Liver (tissue), 9 donors: ENCODE data around the gene PSMB2. TPM values are rescaled to one million over a fixed set of nuclear protein-coding genes. Genes with fewer than 3 reads are reported as not detected.

Experiments used
- DNase-seq: peaks from one replicate; pipeline ENCODE4 v3.0.0-alpha.2; 2017; ENCODE audit warnings: low spot score
- H3K27ac ChIP-seq, 2 donors: one replicate each; pipeline ENCODE4 v1.7.0; 2013; ENCODE audit warnings: inconsistent platforms in 2 of 2, low read length in 2 of 2, control low read depth in 1 of 2, low read depth in 1 of 2, mild to moderate bottlenecking in 1 of 2
- H3K27me3 ChIP-seq, 4 donors: one replicate each; pipeline versions ENCODE4 v1.6.1 to v1.7.0; 2013; ENCODE audit warnings: low read length in 3 of 4, inconsistent platforms in 1 of 4, mild to moderate bottlenecking in 1 of 4, moderate library complexity in 1 of 4; ENCODE audit not compliant: control insufficient read depth in 4 of 4, insufficient read depth in 4 of 4
- H3K36me3 ChIP-seq, 4 donors: one replicate each; pipeline versions ENCODE4 v1.6.1 to v1.7.0; 2013; ENCODE audit warnings: low read length in 3 of 4, mild to moderate bottlenecking in 3 of 4, low read depth in 1 of 4, moderate library complexity in 1 of 4; ENCODE audit not compliant: control insufficient read depth in 4 of 4, insufficient read depth in 3 of 4
- H3K4me1 ChIP-seq, 4 donors: one replicate each; pipeline versions ENCODE4 v1.6.1 to v1.7.0; 2013; ENCODE audit warnings: low read length in 3 of 4, mild to moderate bottlenecking in 3 of 4, moderate library complexity in 1 of 4; ENCODE audit not compliant: control insufficient read depth in 4 of 4, insufficient read depth in 4 of 4
- H3K4me3 ChIP-seq, 3 donors: one replicate each; pipeline versions ENCODE4 v1.6.1 to v1.7.0; 2013; ENCODE audit warnings: low read length in 3 of 3, control low read depth in 1 of 3, low read depth in 1 of 3, mild to moderate bottlenecking in 1 of 3
- H3K9ac ChIP-seq, 2 donors: one replicate each; pipeline ENCODE4 v1.7.0; 2013; ENCODE audit warnings: low read length in 2 of 2, mild to moderate bottlenecking in 2 of 2, moderate library complexity in 2 of 2, control low read depth in 1 of 2, low read depth in 1 of 2
- H3K9me3 ChIP-seq, 4 donors: one replicate each; pipeline versions ENCODE4 v1.6.1 to v1.7.0; 2013; ENCODE audit warnings: low read length in 3 of 4; ENCODE audit not compliant: control insufficient read depth in 4 of 4
- ATF3 ChIP-seq: IDR thresholded peaks from 2 replicates; pipeline ENCODE4 v1.6.1; 2016; ENCODE audit warnings: antibody characterized with exemption
- CTCF ChIP-seq: fragments of 150-350 bp; IDR thresholded peaks from 2 replicates; pipeline ENCODE4 v1.5.1; 2017; ENCODE audit warnings: improper control_type of control experiment, low read depth, low read length; ENCODE audit not compliant: missing input control
- EGR1 ChIP-seq, 2 donors: IDR thresholded peaks; 2 replicates each; pipeline ENCODE4 v1.6.1; 2016 to 2018; ENCODE audit warnings: antibody characterized with exemption in 2 of 2, low read depth in 2 of 2
- FOXA2 ChIP-seq: IDR thresholded peaks from 2 replicates; pipeline ENCODE4 v1.6.1; 2016; ENCODE audit warnings: antibody characterized with exemption
- GABPA ChIP-seq, 2 donors: IDR thresholded peaks in 1 of 2; conservative IDR thresholded peaks in 1 of 2; 2 replicates each; pipeline ENCODE4 v1.6.1; 2016; ENCODE audit warnings: antibody characterized with exemption in 2 of 2, mild to moderate bottlenecking in 1 of 2, moderate library complexity in 1 of 2
- HNF4A ChIP-seq, 2 donors: conservative IDR thresholded peaks; 2 replicates each; pipeline ENCODE4 v1.6.1; 2016; ENCODE audit warnings: antibody characterized with exemption in 2 of 2, mild to moderate bottlenecking in 2 of 2
- HNF4G ChIP-seq: IDR thresholded peaks from 2 replicates; pipeline ENCODE4 v1.6.1; 2016; ENCODE audit warnings: antibody characterized with exemption
- JUND ChIP-seq, 2 donors: IDR thresholded peaks; 2 replicates each; pipeline ENCODE4 v1.6.1; 2016; ENCODE audit warnings: antibody characterized with exemption in 2 of 2
- MAX ChIP-seq: IDR thresholded peaks from 2 replicates; pipeline ENCODE4 v1.6.1; 2016; ENCODE audit warnings: antibody characterized with exemption
- NR2F2 ChIP-seq: IDR thresholded peaks from 2 replicates; pipeline ENCODE4 v1.6.1; 2016; ENCODE audit warnings: antibody characterized with exemption
- RAD21 ChIP-seq, 2 donors: IDR thresholded peaks; 2 replicates each; pipeline ENCODE4 v1.6.1; 2016; ENCODE audit warnings: antibody characterized with exemption in 2 of 2, mild to moderate bottlenecking in 2 of 2
- RXRA ChIP-seq, 2 donors: IDR thresholded peaks; 2 replicates each; pipeline ENCODE4 v1.6.1; 2017 to 2018; ENCODE audit warnings: antibody characterized with exemption in 2 of 2, mild to moderate bottlenecking in 1 of 2
- SP1 ChIP-seq: IDR thresholded peaks from 2 replicates; pipeline ENCODE4 v1.6.1; 2018; ENCODE audit warnings: antibody characterized with exemption, mild to moderate bottlenecking
- TAF1 ChIP-seq: conservative IDR thresholded peaks from 2 replicates; pipeline ENCODE4 v1.6.1; 2016; ENCODE audit warnings: antibody characterized with exemption, mild to moderate bottlenecking
- YY1 ChIP-seq: IDR thresholded peaks from 2 replicates; pipeline ENCODE4 v1.6.1; 2016; ENCODE audit warnings: antibody characterized with exemption, mild to moderate bottlenecking
- ZBTB33 ChIP-seq: IDR thresholded peaks from 2 replicates; pipeline ENCODE4 v1.6.1; 2016; ENCODE audit warnings: antibody characterized with exemption
- WGBS: extraction: QIAGEN DNeasy Blood & Tissue Kit; methylation state at CpG from one replicate; pipeline ENCODE4 v1.1.7; 2013; 5-methylcytosine and 5-hydroxymethylcytosine counted together
- polyA plus RNA-seq, 2 donors: library from polyadenylated mRNA; stranded (reverse) in 1 of 2; unstranded in 1 of 2; fragments of 200-250 nt in 1 of 2; fragments of >200 nt in 1 of 2; fragmentation: Nextera tagmentation in 1 of 2; extraction: Ambion mirVana in 1 of 2; gene quantifications; one replicate each; pipeline versions ENCODE4 v1.2.1 to v1.2.3, GENCODE V29; 2013 to 2015
- total RNA-seq, 2 donors: library from RNA; depleted of rRNA; stranded (reverse); fragments of >200 nt; gene quantifications; one replicate each; pipeline ENCODE4 v1.2.3, GENCODE V29; 2014
- donor health status: healthy.
- donor health status: healthy.
- donor health status: healthy.
- donor health status: healthy.
- donor health status: healthy.

The PSMB2 gene
- total and polyA plus RNA-seq, 4 donors: 19.1 to 76.6 (median 40.8) TPM

GRCh38 chr1:35688161-35688560, 46.8 kb upstream of the PSMB2 start:
- H3K9ac ChIP-seq: no peak overlapping the region
- H3K9me3 ChIP-seq: no peaks in the 10 kb centered on the region
- TF ChIP-seq ZBTB33 (no peak), ATF3 (no peak), NR2F2 (no peak), TAF1 (no peak), YY1 (no peak), HNF4G (no peak)
- no peaks in the 10 kb centered on the region for H3K27me3 ChIP-seq
- no peaks in the 10 kb centered on the region for H3K36me3 ChIP-seq
- 81% methylated on average over 5 of the region's 5 CpGs for WGBS
- DNase-seq: no peak
- H3K4me1 ChIP-seq: no peaks in the 10 kb centered on the region
- no peak overlapping the region for H3K27ac ChIP-seq
- H3K4me3 ChIP-seq: no peak overlapping the region

- TF ChIP-seq EGR1 (IDR thresholded peaks at IDR 0.05; ENCODE audit: low read depth in 2 of 2): no peak
- no peak for TF ChIP-seq TAF1
- no peak for TF ChIP-seq MAX
- TF ChIP-seq RAD21 (IDR thresholded peaks at IDR 0.05): no peak
- no peak for TF ChIP-seq HNF4A (conservative IDR thresholded peaks at IDR 0.05)
- TF ChIP-seq HNF4G: no peak
- TF ChIP-seq YY1: no peak
- no peak for TF ChIP-seq FOXA2
- no peak for TF ChIP-seq RXRA (IDR thresholded peaks at IDR 0.05)
- TF ChIP-seq CTCF: no peak
- TF ChIP-seq JUND (IDR thresholded peaks at IDR 0.05): no peak
- TF ChIP-seq NR2F2: no peak
- TF ChIP-seq GABPA (IDR thresholded peaks at IDR 0.05 in 1 of 2, conservative IDR thresholded peaks at IDR 0.05 in 1 of 2): no peak
- no peak for DNase-seq
- H3K4me1 ChIP-seq: no peaks in the 10 kb centered on the region
- no peaks in the 10 kb centered on the region for H3K9me3 ChIP-seq
- H3K4me3 ChIP-seq: no peak overlapping the region
- H3K36me3 ChIP-seq: no peaks in the 10 kb centered on the region
- H3K27me3 ChIP-seq: peaks cover 0 to 3% (median 0%) of the 10 kb centered on the region in 4 donors
- H3K27ac ChIP-seq: no peak overlapping the region
- no peak overlapping the region for H3K9ac ChIP-seq
- WGBS: 68% methylated on average over 5 of the region's 5 CpGs
These were observed 41.7 kb upstream of the PSMB2 start for GRCh38 chr1:35683012-35683411.

GRCh38 chr1:35680271-35680670, 38.9 kb upstream of the PSMB2 start:
- Histone ChIP-seq H3K36me3 (no peaks in the 10 kb centered on the region), H3K9me3 (no peaks in the 10 kb centered on the region), H3K4me1 (no peaks in the 10 kb centered on the region), H3K27ac (no peak overlapping the region), H3K27me3 (peaks cover 0 to 3% (median 0%) of the 10 kb centered on the region in 4 donors), H3K4me3 (no peak overlapping the region), H3K9ac (no peak overlapping the region)
- no peak for DNase-seq
- WGBS: 90% methylated on average over 3 of the region's 3 CpGs
- TF ChIP-seq HNF4G (no peak), HNF4A (conservative IDR thresholded peaks at IDR 0.05) (no peak), RXRA (IDR thresholded peaks at IDR 0.05) (no peak), YY1 (no peak), RAD21 (IDR thresholded peaks at IDR 0.05) (no peak), EGR1 (IDR thresholded peaks at IDR 0.05; ENCODE audit: low read depth in 2 of 2) (no peak), CTCF (no peak), JUND (IDR thresholded peaks at IDR 0.05) (no peak), MAX (no peak), GABPA (IDR thresholded peaks at IDR 0.05 in 1 of 2, conservative IDR thresholded peaks at IDR 0.05 in 1 of 2) (no peak), ATF3 (no peak), FOXA2 (no peak), TAF1 (no peak), SP1 (no peak), NR2F2 (no peak)
